NK-92 treated with Interleukin-12 subunit alpha and Interleukin-12 subunit beta, amount 100 ng/mL, for 24 hours (cell line): ENCODE data around the gene DBI.
"Not testable (repeated sequence)": the region's sequence is repeated elsewhere in the genome, so short reads cannot be mapped to it uniquely, and the experiment has no call there.

Experiments
- DNase-seq: peaks from one replicate; lab custom pipeline; 2025; lab: John Stamatoyannopoulos, UW

The DBI gene

GRCh38 chr2:119365436-119365835, 1.3 kb upstream of the DBI start:
- no peak for DNase-seq

- DNase-seq, result no peak
Observed at GRCh38 chr2:119366161-119366648, 572 bp upstream of the DBI start.

GRCh38 chr2:119367472-119368099, 809 bp downstream of the DBI start:
- no peak for DNase-seq

GRCh38 chr2:119369845-119370244, 3.1 kb downstream of the DBI start:
- DNase-seq, result no peak

- no peak for DNase-seq
Observed at GRCh38 chr2:119371111-119371510, 4.3 kb downstream of the DBI start.

GRCh38 chr2:119372778-119373568, 6.2 kb downstream of the DBI start:
- no peak for DNase-seq

- DNase-seq, result not testable (repeated sequence)
Observed at GRCh38 chr2:119373907-119374745, 7.3 kb downstream of the DBI start.

GRCh38 chr2:119376406-119376805, 9.6 kb downstream of the DBI start:
- not testable (repeated sequence) for DNase-seq

GRCh38 chr2:119376810-119377209, 10.0 kb downstream of the DBI start:
- no peak for DNase-seq

GRCh38 chr2:119377294-119377992, 10.7 kb downstream of the DBI start:
- no peak for DNase-seq

GRCh38 chr2:119377993-119378345, 11.2 kb downstream of the DBI start:
- no peak for DNase-seq

GRCh38 chr2:119378566-119378965, 11.8 kb downstream of the DBI start:
- no peak for DNase-seq

- DNase-seq, result no peak
Observed at GRCh38 chr2:119383410-119384140, 16.8 kb downstream of the DBI start.

GRCh38 chr2:119384971-119385370, 18.2 kb downstream of the DBI start:
- no peak for DNase-seq

GRCh38 chr2:119385466-119385865, 18.7 kb downstream of the DBI start:
- no peak for DNase-seq

GRCh38 chr2:119387381-119388129, 20.8 kb downstream of the DBI start:
- DNase-seq, result no peak

- no peak for DNase-seq
Observed at GRCh38 chr2:119389615-119390306, 23.0 kb downstream of the DBI start.

GRCh38 chr2:119393971-119394748, 27.4 kb downstream of the DBI start:
- DNase-seq, result no peak

GRCh38 chr2:119397196-119397595, 30.4 kb downstream of the DBI start:
- DNase-seq, result no peak
